ENCODE results near the gene GRIN3B.
"Not testable (repeated sequence)": the region's sequence is repeated elsewhere in the genome, so short reads cannot be mapped to it uniquely, and the experiment has no call there.

DNA sequence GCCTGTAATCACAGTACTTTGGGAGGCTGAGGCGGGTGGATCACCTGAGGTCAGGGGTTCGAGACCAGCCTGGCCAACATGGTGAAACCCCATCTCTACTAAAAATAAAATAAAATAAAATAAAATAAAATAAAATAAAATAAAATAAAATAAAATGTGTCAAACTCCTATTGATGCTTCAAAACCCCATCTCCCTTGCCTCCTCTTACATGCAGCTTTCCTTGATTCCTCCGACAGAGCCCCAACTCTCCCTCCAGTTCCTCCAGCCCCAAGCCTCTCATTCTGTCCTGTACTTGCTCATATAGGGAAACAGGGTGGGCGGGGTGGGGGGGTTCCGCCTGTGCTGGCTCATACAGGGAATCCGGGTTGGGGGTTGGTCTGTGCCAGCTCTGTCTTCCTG lies 24.9 kb downstream of the GRIN3B start:
- TF ChIP-seq, protein P1, sequence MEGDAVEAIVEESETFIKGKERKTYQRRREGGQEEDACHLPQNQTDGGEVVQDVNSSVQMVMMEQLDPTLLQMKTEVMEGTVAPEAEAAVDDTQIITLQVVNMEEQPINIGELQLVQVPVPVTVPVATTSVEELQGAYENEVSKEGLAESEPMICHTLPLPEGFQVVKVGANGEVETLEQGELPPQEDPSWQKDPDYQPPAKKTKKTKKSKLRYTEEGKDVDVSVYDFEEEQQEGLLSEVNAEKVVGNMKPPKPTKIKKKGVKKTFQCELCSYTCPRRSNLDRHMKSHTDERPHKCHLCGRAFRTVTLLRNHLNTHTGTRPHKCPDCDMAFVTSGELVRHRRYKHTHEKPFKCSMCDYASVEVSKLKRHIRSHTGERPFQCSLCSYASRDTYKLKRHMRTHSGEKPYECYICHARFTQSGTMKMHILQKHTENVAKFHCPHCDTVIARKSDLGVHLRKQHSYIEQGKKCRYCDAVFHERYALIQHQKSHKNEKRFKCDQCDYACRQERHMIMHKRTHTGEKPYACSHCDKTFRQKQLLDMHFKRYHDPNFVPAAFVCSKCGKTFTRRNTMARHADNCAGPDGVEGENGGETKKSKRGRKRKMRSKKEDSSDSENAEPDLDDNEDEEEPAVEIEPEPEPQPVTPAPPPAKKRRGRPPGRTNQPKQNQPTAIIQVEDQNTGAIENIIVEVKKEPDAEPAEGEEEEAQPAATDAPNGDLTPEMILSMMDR (conservative IDR thresholded peaks at IDR 0.05; ENCODE audit: low read depth, low read length), result not testable (repeated sequence)
- TF ChIP-seq, protein P2, sequence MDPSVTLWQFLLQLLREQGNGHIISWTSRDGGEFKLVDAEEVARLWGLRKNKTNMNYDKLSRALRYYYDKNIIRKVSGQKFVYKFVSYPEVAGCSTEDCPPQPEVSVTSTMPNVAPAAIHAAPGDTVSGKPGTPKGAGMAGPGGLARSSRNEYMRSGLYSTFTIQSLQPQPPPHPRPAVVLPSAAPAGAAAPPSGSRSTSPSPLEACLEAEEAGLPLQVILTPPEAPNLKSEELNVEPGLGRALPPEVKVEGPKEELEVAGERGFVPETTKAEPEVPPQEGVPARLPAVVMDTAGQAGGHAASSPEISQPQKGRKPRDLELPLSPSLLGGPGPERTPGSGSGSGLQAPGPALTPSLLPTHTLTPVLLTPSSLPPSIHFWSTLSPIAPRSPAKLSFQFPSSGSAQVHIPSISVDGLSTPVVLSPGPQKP (IDR thresholded peaks at IDR 0.05; ENCODE audit: borderline replicate concordance, low read depth, low read length), result not testable (repeated sequence)
- not testable (repeated sequence) for TF ChIP-seq POLR2A (IDR thresholded peaks at IDR 0.05; ENCODE audit: low read depth, low read length); RAD21 (IDR thresholded peaks at IDR 0.05; ENCODE audit: low read length); SMC3 (IDR thresholded peaks at IDR 0.05; ENCODE audit: low read depth, low read length); MAFK (IDR thresholded peaks at IDR 0.05; ENCODE audit: low read depth, low read length); BHLHE40 (IDR thresholded peaks at IDR 0.05; ENCODE audit: low read depth, low read length)
- TF ChIP-seq, protein P3, sequence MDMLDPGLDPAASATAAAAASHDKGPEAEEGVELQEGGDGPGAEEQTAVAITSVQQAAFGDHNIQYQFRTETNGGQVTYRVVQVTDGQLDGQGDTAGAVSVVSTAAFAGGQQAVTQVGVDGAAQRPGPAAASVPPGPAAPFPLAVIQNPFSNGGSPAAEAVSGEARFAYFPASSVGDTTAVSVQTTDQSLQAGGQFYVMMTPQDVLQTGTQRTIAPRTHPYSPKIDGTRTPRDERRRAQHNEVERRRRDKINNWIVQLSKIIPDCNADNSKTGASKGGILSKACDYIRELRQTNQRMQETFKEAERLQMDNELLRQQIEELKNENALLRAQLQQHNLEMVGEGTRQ (IDR thresholded peaks at IDR 0.05; ENCODE audit: low read depth, low read length), result not testable (repeated sequence)

All from IMR-90 (cell line).